ENCODE results near the gene SLC22A3.
A peak's percentile ranks its signal among the peaks of the same experiment; 100 is the strongest.
"Not testable (repeated sequence)": the region's sequence is repeated elsewhere in the genome, so short reads cannot be mapped to it uniquely, and the experiment has no call there.

Gene SLC22A3

DNA sequence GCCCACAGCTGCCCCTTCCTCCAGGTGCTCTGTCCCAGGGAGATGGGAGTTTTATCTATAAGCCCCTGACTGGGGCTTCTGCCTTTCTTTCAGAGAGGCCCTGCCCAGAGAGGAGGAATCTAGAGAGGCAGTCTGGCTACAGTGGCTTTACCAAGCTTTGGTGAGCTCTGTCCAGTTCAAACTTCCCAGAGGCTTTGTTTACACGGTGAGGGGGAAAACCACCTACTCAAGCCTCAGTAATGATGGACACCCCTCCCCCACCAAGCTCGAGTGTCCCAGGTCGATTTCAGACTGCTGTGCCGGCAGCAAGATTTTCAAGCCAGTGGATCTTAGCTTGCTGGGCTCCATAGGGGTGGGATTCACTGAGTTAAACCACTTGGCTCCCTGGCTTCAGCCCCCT is 25.4 kb downstream of the SLC22A3 start:
- DNase-seq (ENCODE audit: low read depth), result not testable (repeated sequence)

DNA sequence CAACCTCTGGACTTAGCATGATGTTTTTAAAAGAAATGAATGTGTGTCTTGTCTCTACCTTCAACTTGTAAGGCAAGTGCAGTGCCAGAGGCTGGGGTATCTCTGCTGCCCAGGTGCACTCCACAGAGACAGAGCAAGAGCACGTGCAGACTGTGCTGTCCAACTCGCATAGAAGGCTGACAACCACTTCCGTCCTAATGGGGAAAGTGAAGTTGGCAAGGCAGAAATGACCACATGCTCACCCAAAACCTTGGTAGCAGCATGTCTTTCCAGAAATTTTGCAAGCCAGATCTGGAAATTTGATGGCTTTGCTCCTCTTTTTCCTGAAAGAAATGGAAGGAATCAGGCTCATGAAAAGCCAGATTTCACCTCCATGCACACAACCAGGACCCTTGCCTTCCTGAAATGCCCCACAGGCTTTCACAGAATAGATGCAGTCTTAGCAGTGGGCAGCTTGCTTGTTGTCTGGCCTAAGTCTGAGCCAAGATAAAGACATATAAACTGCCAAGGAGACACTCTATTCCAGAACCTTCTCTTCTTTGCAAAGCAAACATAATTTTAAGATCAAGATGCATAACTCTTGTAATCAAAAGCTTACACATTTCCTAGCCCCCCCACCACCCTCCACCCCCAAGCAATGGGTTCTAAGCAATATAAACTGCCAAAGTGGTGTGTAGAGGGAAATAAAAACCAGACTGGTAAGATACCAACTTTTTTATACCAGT is 26.8 kb downstream of the SLC22A3 start:
- no peak for DNase-seq (ENCODE audit: low read depth)

DNA sequence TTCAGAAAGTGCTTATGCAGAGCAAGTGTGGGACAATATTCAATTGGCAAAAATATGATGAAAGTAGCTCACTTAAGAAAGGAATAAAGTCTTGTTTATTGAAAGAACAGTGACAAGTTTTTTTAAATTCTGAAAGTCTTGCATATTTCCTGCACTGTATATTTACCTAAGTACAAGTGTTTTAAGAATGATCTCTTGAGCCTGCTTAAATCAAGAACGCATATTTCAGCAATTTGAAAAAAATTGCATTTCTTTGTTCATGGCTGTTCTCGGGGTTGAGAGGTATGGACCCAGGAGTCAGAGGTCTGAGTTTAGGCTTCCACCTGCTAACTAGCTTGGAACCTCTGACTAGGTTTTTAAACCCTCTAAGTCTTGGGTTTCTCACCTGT is 27.4 kb downstream of the SLC22A3 start:
- DNase-seq (ENCODE audit: low read depth), result no peak

- no peak for DNase-seq (ENCODE audit: low read depth)
Measured at GRCh38 chr6:160376445-160376844, 28.3 kb downstream of the SLC22A3 start.

DNA sequence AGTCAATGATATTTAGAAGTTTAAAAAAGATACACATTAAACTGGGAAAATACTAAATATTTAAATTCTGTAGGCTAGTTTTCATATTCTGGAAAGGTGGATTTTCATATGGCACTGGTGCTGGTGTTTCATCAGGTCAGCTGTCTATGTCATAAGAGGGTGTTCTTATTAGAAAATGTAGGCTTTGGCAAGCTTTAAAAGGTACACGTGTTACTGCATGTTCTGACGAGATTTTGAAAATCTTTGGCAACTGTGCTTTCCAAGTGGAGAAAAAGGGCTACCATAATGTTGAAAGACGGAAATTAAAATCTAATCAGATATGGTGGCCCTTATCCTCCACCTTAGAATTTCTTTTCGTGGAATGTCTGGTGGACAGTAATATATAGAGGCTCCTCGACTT is 30.0 kb downstream of the SLC22A3 start:
- no peak for DNase-seq (ENCODE audit: low read depth)

GRCh38 chr6:160378882-160379281 is 30.7 kb downstream of the SLC22A3 start:
- no peak for DNase-seq (ENCODE audit: low read depth)

- DNase-seq (ENCODE audit: low read depth), result peak; percentile 61
Measured at GRCh38 chr6:160379466-160379865, 31.3 kb downstream of the SLC22A3 start.

DNA sequence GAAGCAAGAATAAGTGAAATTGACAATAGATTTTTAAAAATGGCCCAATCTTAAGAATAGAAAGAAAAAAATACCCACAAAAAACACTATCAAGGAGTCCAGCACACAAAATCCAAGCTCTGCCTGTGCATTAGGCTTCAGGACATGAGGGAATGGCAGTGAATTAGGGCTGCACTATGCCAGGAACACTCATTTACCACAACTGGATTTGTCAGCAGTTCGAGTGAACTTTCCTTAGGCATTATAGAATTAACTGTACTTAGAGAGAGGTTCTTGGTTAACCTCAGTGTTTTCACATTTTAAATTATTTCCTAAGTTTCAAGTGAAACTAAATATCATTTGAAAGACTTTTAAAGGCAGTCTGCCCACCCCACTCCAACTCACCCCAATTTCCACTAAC is 34.8 kb downstream of the SLC22A3 start:
- DNase-seq (ENCODE audit: low read depth), result no peak

DNA sequence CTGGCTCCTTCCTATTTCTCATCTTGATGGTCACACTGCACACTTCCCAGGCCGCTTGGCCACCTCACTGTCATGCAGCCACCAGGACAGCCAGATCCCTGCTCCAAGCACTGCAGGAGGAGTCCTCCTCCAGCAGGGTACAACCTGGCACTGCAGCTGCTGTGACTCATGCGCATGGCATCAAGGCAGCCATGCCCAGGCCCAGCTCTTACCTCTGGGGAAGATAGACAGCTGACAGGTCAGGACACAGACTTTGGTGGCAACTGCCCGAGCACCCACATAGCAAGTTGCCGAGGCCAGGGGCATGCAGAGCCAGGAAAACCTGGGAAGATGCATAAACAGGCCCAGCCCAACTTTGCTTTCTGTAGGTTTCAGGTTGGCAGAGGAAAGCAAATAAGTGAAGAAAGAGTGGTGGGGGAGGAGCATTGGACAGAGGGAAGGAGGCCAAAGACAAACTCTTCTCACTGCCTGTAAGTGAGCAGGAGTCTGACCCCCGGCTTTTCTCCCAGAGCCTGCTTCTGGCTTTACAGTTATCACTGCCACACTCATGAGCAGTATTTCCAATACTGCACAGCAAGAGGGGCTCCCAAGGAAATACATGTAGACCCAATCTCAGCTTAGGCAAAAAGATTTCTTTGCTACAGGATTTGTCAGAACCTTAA is 38.8 kb downstream of the SLC22A3 start:
- no peak for DNase-seq (ENCODE audit: low read depth)

GRCh38 chr6:160387916-160388643 is 39.9 kb downstream of the SLC22A3 start:
- DNase-seq (ENCODE audit: low read depth), result no peak

DNA sequence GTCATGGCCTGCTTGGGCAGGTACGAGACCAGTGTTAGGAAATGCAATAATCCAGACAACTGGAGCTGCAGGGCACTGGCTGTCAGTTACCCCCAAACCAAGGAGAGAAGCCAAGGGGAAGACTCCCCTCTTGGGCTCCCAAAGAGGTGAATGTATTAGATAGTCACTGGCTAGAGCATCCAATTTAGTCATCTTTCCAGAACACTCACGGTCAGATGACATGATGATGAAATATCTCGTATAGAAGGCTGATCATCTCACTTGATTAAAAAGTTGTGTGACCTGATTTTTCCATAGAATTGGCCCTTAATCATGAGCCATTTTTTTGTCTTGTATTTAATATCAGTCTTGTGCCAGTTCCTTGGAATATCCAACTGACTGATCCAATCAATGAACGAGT is 40.7 kb downstream of the SLC22A3 start:
- peak; percentile 29 for DNase-seq (ENCODE audit: low read depth)

GRCh38 chr6:160391419-160392116 is 43.4 kb downstream of the SLC22A3 start:
- DNase-seq (ENCODE audit: low read depth), result peak; percentile 90

DNA sequence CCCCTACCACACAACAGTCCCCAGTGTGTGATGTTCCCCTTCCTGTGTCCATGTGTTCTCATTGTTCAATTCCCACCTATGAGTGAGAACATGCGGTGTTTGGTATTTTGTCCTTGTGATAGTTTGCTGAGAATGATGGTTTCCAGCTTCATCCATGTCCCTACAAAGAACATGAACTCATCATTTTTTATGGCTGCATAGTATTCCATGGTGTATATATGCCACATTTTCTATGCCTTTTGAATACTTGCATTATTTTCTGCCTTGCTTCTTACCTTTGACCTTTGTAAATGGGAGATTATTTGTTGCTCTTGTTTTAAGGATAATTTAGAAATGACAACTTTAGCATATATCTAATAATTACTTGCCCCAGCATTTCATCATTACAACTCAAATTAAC is 45.3 kb downstream of the SLC22A3 start:
- DNase-seq (ENCODE audit: low read depth), result not testable (repeated sequence)

DNA sequence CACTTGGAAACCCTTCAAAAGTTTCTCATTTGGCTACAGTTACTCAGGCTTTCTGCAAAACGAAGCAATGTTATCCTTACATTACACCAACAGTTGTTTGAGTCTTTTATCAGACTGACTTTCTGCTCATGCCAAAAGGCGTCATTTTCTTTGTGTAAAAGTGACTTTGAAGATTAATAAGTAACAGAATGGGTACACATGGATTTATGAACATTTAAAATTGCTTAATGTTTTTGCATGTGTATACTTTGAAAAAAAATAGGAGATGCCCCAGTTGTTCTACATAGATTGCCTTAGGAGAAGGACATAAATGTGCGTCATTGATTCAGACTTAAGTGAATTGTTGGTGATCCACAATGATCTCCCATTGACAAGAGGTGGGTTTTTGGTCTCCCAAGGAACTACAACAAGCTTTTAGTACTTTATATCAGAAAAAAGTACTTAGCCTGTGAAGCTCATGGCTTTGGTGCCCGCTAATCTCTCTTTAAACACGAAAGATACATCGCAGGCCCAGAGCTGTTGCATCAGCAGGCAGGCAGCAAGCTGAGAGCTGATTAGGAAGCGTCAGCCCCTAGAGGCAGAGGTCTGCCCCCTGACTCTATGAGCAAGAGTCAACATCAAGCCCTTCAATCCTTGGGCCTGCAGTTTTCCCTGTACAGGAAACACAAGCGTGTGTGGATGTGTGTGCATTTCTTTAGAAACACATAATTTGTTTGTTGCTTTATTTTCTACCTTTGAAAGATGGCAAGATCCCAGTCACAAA is 45.9 kb downstream of the SLC22A3 start:
- DNase-seq (ENCODE audit: low read depth), result no peak

GRCh38 chr6:160394654-160395035 is 46.5 kb downstream of the SLC22A3 start:
- no peak for DNase-seq (ENCODE audit: low read depth)

GRCh38 chr6:160395187-160395586 is 47.0 kb downstream of the SLC22A3 start:
- DNase-seq (ENCODE audit: low read depth), result no peak

DNA sequence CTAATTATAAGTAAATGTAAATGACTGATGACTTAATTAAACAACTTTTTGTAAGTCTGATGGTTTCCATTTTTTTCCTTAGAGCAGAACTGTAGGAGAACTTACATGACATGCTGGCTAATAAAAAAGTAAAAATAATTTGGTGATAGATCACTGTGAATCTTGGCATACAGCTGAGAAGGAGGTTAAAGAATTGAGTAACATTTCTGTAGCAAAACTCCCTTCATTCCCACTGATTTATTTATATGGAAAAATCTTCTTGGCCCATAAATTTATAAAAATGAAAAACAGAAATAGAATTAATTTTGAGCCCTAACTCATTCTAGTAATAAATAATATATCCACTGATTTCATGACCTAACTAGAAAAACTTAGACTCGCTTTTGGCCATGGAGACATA is 48.1 kb downstream of the SLC22A3 start:
- DNase-seq (ENCODE audit: low read depth), result no peak

DNA sequence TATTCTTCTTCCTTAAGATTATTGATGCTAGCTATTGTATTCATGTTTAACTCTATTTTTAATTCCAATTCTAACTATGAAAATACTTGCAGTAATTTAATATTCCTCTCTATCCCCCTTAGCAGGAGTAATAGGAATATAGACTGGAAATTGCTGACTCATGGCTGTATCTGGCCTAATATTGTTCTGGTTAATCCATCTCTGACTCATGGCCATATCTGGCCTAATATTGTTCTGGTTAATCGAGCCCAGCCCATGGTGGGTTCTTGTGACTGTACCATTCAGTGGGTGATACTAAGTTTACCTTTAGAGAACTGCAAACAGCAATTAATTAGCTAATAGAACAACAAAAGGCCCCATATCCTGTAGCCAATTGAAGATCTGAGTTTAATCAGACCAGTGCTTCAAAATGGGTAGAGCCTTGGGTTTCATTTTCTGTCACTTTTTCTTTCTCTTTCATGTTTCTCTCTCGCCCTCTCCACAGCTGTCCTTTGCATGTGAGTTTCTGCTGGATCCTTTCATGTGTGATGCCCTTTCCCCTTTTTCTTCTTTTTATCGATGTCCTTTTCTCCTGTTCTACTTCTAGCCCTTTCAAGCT is 50.6 kb downstream of the SLC22A3 start:
- DNase-seq (ENCODE audit: low read depth), result peak; percentile 70

- DNase-seq (ENCODE audit: low read depth), result peak; percentile 73
Measured at GRCh38 chr6:160400446-160400845, 52.3 kb downstream of the SLC22A3 start.

- no peak for DNase-seq (ENCODE audit: low read depth)
Measured at GRCh38 chr6:160408528-160408927, 60.4 kb downstream of the SLC22A3 start.

DNA sequence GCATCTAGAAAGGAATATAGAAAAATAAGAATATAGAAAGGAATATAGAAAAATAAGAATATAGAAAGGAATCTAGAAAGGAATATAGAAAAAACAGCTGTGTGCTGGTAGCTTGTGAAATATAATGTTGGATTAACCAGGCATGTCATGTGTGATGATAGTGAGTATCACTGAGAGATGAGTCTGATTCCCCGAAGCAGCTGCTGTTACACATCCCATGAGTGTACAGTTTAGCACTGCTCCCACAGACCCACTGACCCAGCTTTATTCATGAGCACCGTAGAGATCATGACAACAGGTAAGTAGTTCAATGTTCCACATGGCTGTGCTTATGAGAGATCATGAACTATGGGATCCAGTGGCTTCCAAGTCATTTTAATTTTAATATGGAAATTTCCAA is 64.8 kb downstream of the SLC22A3 start:
- no peak for DNase-seq (ENCODE audit: low read depth)

Data from iris pigment epithelial cell (primary cell).